ENCODE measurements around the gene ERC1. TPM values are rescaled to one million over a fixed set of nuclear protein-coding genes. Genes with fewer than 3 reads are reported as not detected.

The ERC1 gene
- total RNA-seq, 2 donors from 2014 or later, result 26.9 to 41.9 TPM

GRCh38 chr12:1434296-1434955 lies 443.4 kb downstream of the ERC1 start:
- TF ChIP-seq CTCF (IDR thresholded peaks at IDR 0.05), result no peak
- no peaks in the 10 kb centered on the region for H3K9me3 ChIP-seq
- H3K9ac ChIP-seq (ENCODE audit: low read depth in 2 of 2, low read length in 2 of 2), result peak overlapping the region in 1 of 2 donors; percentile 48
- H3K27ac ChIP-seq, result peak overlapping the region; percentile 68
- no peaks in the 10 kb centered on the region for H3K27me3 ChIP-seq
- peaks cover 4% of the 10 kb centered on the region for H3K4me1 ChIP-seq
- intact Hi-C loops (cut with DNase I), result no loop called here
- no peaks in the 10 kb centered on the region for H3K36me3 ChIP-seq
- no peak overlapping the region for H3K4me3 ChIP-seq
- no peak for DNase-seq

DNA sequence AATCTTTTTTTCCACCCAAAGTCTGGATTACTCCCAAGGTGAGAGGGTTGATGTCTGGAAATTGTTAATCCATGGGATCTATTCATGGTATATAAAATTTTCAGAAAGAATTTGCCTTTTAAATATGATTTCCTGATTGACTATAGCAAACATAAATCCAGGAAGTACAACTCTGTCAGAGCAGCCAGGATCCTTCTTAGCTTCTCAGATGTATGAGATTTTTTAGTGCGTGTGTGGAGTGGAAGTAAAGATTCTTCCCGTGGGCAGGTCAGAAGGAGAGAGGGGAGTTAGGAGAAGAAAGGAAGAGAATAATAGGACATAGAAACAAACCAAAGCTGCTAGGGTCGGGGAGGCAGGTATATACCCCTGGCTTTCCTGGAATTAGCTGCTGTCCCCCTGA lies 444.0 kb downstream of the ERC1 start:
- H3K36me3 ChIP-seq, result no peaks in the 10 kb centered on the region
- no peak for DNase-seq
- peak overlapping the region in 1 of 2 donors; percentile 48 for H3K9ac ChIP-seq (ENCODE audit: low read depth in 2 of 2, low read length in 2 of 2)
- no peak overlapping the region for H3K4me3 ChIP-seq
- H3K9me3 ChIP-seq, result no peaks in the 10 kb centered on the region
- TF ChIP-seq CTCF (IDR thresholded peaks at IDR 0.05), result no peak
- intact Hi-C loops (cut with DNase I), result no loop called here
- H3K27me3 ChIP-seq, result no peaks in the 10 kb centered on the region
- peak overlapping the region; percentile 68 for H3K27ac ChIP-seq
- peaks cover 4% of the 10 kb centered on the region for H3K4me1 ChIP-seq

GRCh38 chr12:1435456-1435855 lies 444.4 kb downstream of the ERC1 start:
- H3K4me1 ChIP-seq, result peaks cover 4% of the 10 kb centered on the region
- H3K4me3 ChIP-seq, result no peak overlapping the region
- DNase-seq, result peak; percentile 57
- no peaks in the 10 kb centered on the region for H3K27me3 ChIP-seq
- peak overlapping the region in 1 of 2 donors; percentile 48 for H3K9ac ChIP-seq (ENCODE audit: low read depth in 2 of 2, low read length in 2 of 2)
- no peak for TF ChIP-seq CTCF (IDR thresholded peaks at IDR 0.05)
- peak overlapping the region; percentile 68 for H3K27ac ChIP-seq
- no peaks in the 10 kb centered on the region for H3K36me3 ChIP-seq
- intact Hi-C loops (cut with DNase I), result no loop called here
- H3K9me3 ChIP-seq, result no peaks in the 10 kb centered on the region

- no peak for TF ChIP-seq CTCF (IDR thresholded peaks at IDR 0.05)
- Histone ChIP-seq H3K9ac (ENCODE audit: low read depth in 2 of 2, low read length in 2 of 2) (no peak overlapping the region), H3K9me3 (no peaks in the 10 kb centered on the region), H3K27ac (peak overlapping the region; percentile 68), H3K36me3 (no peaks in the 10 kb centered on the region), H3K4me3 (no peak overlapping the region), H3K27me3 (no peaks in the 10 kb centered on the region), H3K4me1 (peaks cover 4% of the 10 kb centered on the region)
- DNase-seq, result no peak
- intact Hi-C loops (cut with DNase I), result no loop called here
Measured at GRCh38 chr12:1436015-1436414, 445.0 kb downstream of the ERC1 start.

GRCh38 chr12:1436981-1437380 lies 446.0 kb downstream of the ERC1 start:
- DNase-seq, result no peak
- Histone ChIP-seq H3K27me3 (no peaks in the 10 kb centered on the region), H3K9me3 (no peaks in the 10 kb centered on the region), H3K36me3 (no peaks in the 10 kb centered on the region), H3K27ac (no peak overlapping the region), H3K4me3 (no peak overlapping the region), H3K9ac (ENCODE audit: low read depth in 2 of 2, low read length in 2 of 2) (no peak overlapping the region), H3K4me1 (peaks cover 4% of the 10 kb centered on the region)
- intact Hi-C loops (cut with DNase I), result no loop called here
- no peak for TF ChIP-seq CTCF (IDR thresholded peaks at IDR 0.05)

Data from colonic mucosa (tissue), 4 donors.